NCI-H524 (cell line): Measurements from ENCODE around the gene ZNF124.
"Not testable (repeated sequence)": the region's sequence is repeated elsewhere in the genome, so short reads cannot be mapped to it uniquely, and the experiment has no call there.

Experiments used
- DNase-seq, 2 experiments: peaks; one replicate each; lab custom pipeline; 2025; lab: John Stamatoyannopoulos, UW

Gene ZNF124

GRCh38 chr1:247171875-247172563 is at the start of gene ZNF124:
ZNF124 (minus strand) TSS chr1:247172020; CDS start chr1:247171877, 143 bp downstream.
- not testable (repeated sequence) for DNase-seq

- not testable (repeated sequence) for DNase-seq
Observed at GRCh38 chr1:247220280-247220679, 48.5 kb upstream of the ZNF124 start.

GRCh38 chr1:247218121-247218651 is 46.4 kb upstream of the ZNF124 start:
- DNase-seq, result no peak

- no peak for DNase-seq
Observed at GRCh38 chr1:247216261-247216660, 44.4 kb upstream of the ZNF124 start.

- no peak for DNase-seq
Observed at GRCh38 chr1:247212627-247213617, 41.1 kb upstream of the ZNF124 start.

GRCh38 chr1:247212012-247212411 is 40.2 kb upstream of the ZNF124 start:
- DNase-seq, result no peak

GRCh38 chr1:247211339-247211738 is 39.5 kb upstream of the ZNF124 start:
- no peak for DNase-seq

- DNase-seq, result peak; percentile 91 to 92
Observed at GRCh38 chr1:247210376-247211117, 38.7 kb upstream of the ZNF124 start.

GRCh38 chr1:247210062-247210375 is 38.2 kb upstream of the ZNF124 start:
- no peak for DNase-seq

- DNase-seq, result no peak
Observed at GRCh38 chr1:247209396-247209795, 37.6 kb upstream of the ZNF124 start.

- no peak for DNase-seq
Observed at GRCh38 chr1:247204177-247204647, 32.4 kb upstream of the ZNF124 start.

- DNase-seq, result no peak
Observed at GRCh38 chr1:247198781-247199180, 27.0 kb upstream of the ZNF124 start.

GRCh38 chr1:247193958-247194357 is 22.1 kb upstream of the ZNF124 start:
- DNase-seq, result no peak

GRCh38 chr1:247189981-247190798 is 18.4 kb upstream of the ZNF124 start:
- no peak for DNase-seq

- DNase-seq, result no peak
Observed at GRCh38 chr1:247185667-247186066, 13.8 kb upstream of the ZNF124 start.

GRCh38 chr1:247184254-247184653 is 12.4 kb upstream of the ZNF124 start:
- DNase-seq, result no peak

- no peak for DNase-seq
Observed at GRCh38 chr1:247182994-247183393, 11.2 kb upstream of the ZNF124 start.

- no peak for DNase-seq
Observed at GRCh38 chr1:247180581-247180980, 8.8 kb upstream of the ZNF124 start.

- no peak for DNase-seq
Observed at GRCh38 chr1:247177755-247178154, 5.9 kb upstream of the ZNF124 start.

- no peak for DNase-seq
Observed at GRCh38 chr1:247175458-247175857, 3.6 kb upstream of the ZNF124 start.

GRCh38 chr1:247173431-247173830 is 1.6 kb upstream of the ZNF124 start:
- no peak for DNase-seq
